ENCODE data around the gene DMGDH. TPM values are rescaled to one million over a fixed set of nuclear protein-coding genes. Genes with fewer than 3 reads are reported as not detected.

DMGDH gene
- total and polyA plus RNA-seq, 2 donors (not counting 3 experiments of a cell fraction or from before 2014, with no cell fraction given), result 0.11 TPM; not detected in 1

DNA sequence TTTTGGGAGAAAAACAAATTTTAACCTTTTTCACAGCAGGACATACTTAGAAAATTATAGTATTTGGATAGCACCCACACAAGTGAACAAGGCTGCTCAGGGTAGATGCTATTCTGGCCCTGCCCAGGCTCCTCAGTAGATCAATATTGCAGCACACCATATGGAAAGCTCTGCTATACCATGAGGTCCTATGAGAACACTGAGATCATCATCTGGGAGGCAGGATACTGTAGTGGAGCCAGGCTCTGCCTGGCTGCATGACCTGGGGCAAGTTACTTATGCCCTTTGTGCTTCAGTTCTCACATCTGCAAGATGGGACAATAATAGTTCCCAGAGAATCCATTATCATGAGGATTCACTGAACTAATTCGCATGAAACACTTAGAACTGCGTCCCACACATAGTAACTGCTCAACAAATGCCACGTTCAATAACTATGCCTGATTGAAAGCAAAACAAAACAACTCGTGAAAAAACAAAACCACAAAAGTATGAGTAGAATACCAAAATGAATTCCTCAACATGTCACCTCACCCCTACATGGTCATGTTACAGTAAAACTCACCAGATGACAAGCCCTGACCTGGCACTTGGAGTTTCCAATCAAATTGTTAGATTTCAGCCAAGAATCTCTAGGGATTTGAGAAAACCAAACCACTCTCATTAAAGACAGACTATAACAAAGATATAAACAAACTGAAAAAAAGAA, 116.2 kb downstream of the DMGDH start:
- BruUV-seq (replicated peaks), result no TSS peak
- Histone ChIP-seq H3K4me3 (replicated peaks in 1 of 3; ENCODE audit: insufficient read depth in 1 of 3, low read depth in 1 of 3, low read length in 3 of 3) (no peak overlapping the region), H3K4me2 (ENCODE audit: insufficient read depth, low read length) (no peak overlapping the region), H3K79me2 (ENCODE audit: control insufficient read depth, insufficient read depth, low read length) (no peaks in the 10 kb centered on the region), H3K27ac (ENCODE audit: insufficient read depth, low read depth, low read length) (no peak overlapping the region), H3K9ac (replicated peaks; ENCODE audit: extremely low read depth, insufficient read depth, low read length) (no peak overlapping the region), H3K27me3 (ENCODE audit: control insufficient read depth in 2 of 2, insufficient read depth in 2 of 2, low read length in 2 of 2) (no peaks in the 10 kb centered on the region), H4K20me1 (replicated peaks; ENCODE audit: control insufficient read depth, extremely low read depth, insufficient read depth, low read length) (no peaks in the 10 kb centered on the region), H3K36me3 (ENCODE audit: control insufficient read depth in 2 of 2, extremely low read depth in 1 of 2, insufficient read depth in 2 of 2, low read length in 2 of 2) (no peaks in the 10 kb centered on the region), H3K9me3 (replicated peaks; ENCODE audit: control insufficient read depth, insufficient read depth, low read length) (no peaks in the 10 kb centered on the region), H3K4me1 (ENCODE audit: control insufficient read depth, extremely low read depth, insufficient read depth, low read length) (no peaks in the 10 kb centered on the region), H2AFZ (ENCODE audit: low read depth, low read length) (no peak overlapping the region), H3K9me1 (replicated peaks; ENCODE audit: control insufficient read depth, extremely low read depth, insufficient read depth, low read length) (no peaks in the 10 kb centered on the region)
- intact Hi-C loops (cut with micrococcal nuclease) (loop anchor here (10.0 kb wide), 1 partner anchor 628 kb away; no protein-coding TSS in a partner anchor), dilution Hi-C loops (cut with MboI; ENCODE audit: extremely low pct_ligation_motif_present, low sequenced_read_pairs) (no loop called here)
- CTCF ChIA-PET, result no interaction called here
- no peak for TF ChIP-seq POLR2AphosphoS5 (IDR thresholded peaks at IDR 0.05; ENCODE audit: insufficient read depth, low read depth, low read length)
- TF ChIP-seq JUN (IDR thresholded peaks at IDR 0.05; ENCODE audit: borderline replicate concordance, insufficient read depth, insufficient read length, low read depth), result no peak
- no peak for TF ChIP-seq FOS (IDR thresholded peaks at IDR 0.05; ENCODE audit: borderline replicate concordance, insufficient read depth, low read length)
- TF ChIP-seq, protein P1, sequence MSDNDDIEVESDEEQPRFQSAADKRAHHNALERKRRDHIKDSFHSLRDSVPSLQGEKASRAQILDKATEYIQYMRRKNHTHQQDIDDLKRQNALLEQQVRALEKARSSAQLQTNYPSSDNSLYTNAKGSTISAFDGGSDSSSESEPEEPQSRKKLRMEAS (IDR thresholded peaks at IDR 0.05; ENCODE audit: insufficient read depth, insufficient read length), result no peak
- no peak for FAIRE-seq
- POLR2A ChIA-PET, result no interaction called here
- no peak for DNase-seq (ENCODE audit: low read depth, low spot score)

Other genes with a start within 250 kb of the DMGDH start
- gene ARSB, start 84.4 kb downstream of the DMGDH start, total RNA-seq, result 24.8 and 25.8 TPM in 2 replicates
- gene ARSB, start 84.4 kb downstream of the DMGDH start, polyA plus RNA-seq, result 17.0 and 17.2 TPM in 2 replicates
- 0.71 and 0.76 TPM in 2 replicates for gene BHMT2, start 93 bp upstream of the DMGDH start, total RNA-seq
- 0.81 and 0.92 TPM in 2 replicates for gene BHMT2, start 93 bp upstream of the DMGDH start, polyA plus RNA-seq
- gene BHMT, start 42.1 kb upstream of the DMGDH start, total RNA-seq, result not detected in 2 replicates
- not detected in 2 replicates for gene BHMT, start 42.1 kb upstream of the DMGDH start, polyA plus RNA-seq
- gene JMY, start 166.5 kb upstream of the DMGDH start, total RNA-seq, result 6.3 and 6.5 TPM in 2 replicates
- gene JMY, start 166.5 kb upstream of the DMGDH start, polyA plus RNA-seq, result 1.1 and 1.5 TPM in 2 replicates